CD4-positive, alpha-beta T cell treated with Interleukin-21 for 1 hour (primary cell): ENCODE results near the gene ALX3.

ENCODE experiments used
- DNase-seq: peaks from one replicate; pipeline ENCODE4 v3.0.0-alpha.2; 2020

Gene ALX3

GRCh38 chr1:110063781-110064180, 6.7 kb downstream of the ALX3 start:
- DNase-seq = no peak

GRCh38 chr1:110062612-110063011, 7.9 kb downstream of the ALX3 start:
- DNase-seq = no peak

GRCh38 chr1:110061341-110061740, 9.1 kb downstream of the ALX3 start:
- no peak for DNase-seq

GRCh38 chr1:110060662-110061060, 9.8 kb downstream of the ALX3 start:
- no peak for DNase-seq

- DNase-seq = peak; percentile 66
Measured at GRCh38 chr1:110060034-110060661, 10.3 kb downstream of the ALX3 start.

GRCh38 chr1:110059133-110059863, 11.2 kb downstream of the ALX3 start:
- DNase-seq = no peak

GRCh38 chr1:110058591-110058990, 11.9 kb downstream of the ALX3 start:
- no peak for DNase-seq

GRCh38 chr1:110057963-110058518, 12.4 kb downstream of the ALX3 start:
- DNase-seq = no peak

- no peak for DNase-seq
Measured at GRCh38 chr1:110056776-110057175, 13.7 kb downstream of the ALX3 start.

GRCh38 chr1:110056285-110056683, 14.2 kb downstream of the ALX3 start:
- DNase-seq = no peak

- no peak for DNase-seq
Measured at GRCh38 chr1:110055493-110056284, 14.8 kb downstream of the ALX3 start.

- peak; percentile 56 for DNase-seq
Measured at GRCh38 chr1:110053552-110054428, 16.7 kb downstream of the ALX3 start.

GRCh38 chr1:110051262-110051648, 19.2 kb downstream of the ALX3 start:
- DNase-seq = no peak

- DNase-seq = no peak
Measured at GRCh38 chr1:110050602-110051261, 19.7 kb downstream of the ALX3 start.

GRCh38 chr1:110049801-110050601, 20.5 kb downstream of the ALX3 start:
- no peak for DNase-seq

- DNase-seq = no peak
Measured at GRCh38 chr1:110048923-110049601, 21.4 kb downstream of the ALX3 start.

GRCh38 chr1:110048240-110048639, 22.2 kb downstream of the ALX3 start:
- no peak for DNase-seq

GRCh38 chr1:110047463-110047862, 23.0 kb downstream of the ALX3 start:
- no peak for DNase-seq

GRCh38 chr1:110043016-110043415, 27.5 kb downstream of the ALX3 start:
- DNase-seq = no peak

- no peak for DNase-seq
Measured at GRCh38 chr1:110040548-110040947, 29.9 kb downstream of the ALX3 start.

GRCh38 chr1:110039641-110040040, 30.8 kb downstream of the ALX3 start:
- no peak for DNase-seq
